ENCODE data around the gene SPDEF. TPM values are rescaled to one million over a fixed set of nuclear protein-coding genes. Genes with fewer than 3 reads are reported as not detected.

The SPDEF gene
- total and polyA plus RNA-seq, 2 donors from 2014 or later, result 0.19 TPM; not detected in 1

DNA sequence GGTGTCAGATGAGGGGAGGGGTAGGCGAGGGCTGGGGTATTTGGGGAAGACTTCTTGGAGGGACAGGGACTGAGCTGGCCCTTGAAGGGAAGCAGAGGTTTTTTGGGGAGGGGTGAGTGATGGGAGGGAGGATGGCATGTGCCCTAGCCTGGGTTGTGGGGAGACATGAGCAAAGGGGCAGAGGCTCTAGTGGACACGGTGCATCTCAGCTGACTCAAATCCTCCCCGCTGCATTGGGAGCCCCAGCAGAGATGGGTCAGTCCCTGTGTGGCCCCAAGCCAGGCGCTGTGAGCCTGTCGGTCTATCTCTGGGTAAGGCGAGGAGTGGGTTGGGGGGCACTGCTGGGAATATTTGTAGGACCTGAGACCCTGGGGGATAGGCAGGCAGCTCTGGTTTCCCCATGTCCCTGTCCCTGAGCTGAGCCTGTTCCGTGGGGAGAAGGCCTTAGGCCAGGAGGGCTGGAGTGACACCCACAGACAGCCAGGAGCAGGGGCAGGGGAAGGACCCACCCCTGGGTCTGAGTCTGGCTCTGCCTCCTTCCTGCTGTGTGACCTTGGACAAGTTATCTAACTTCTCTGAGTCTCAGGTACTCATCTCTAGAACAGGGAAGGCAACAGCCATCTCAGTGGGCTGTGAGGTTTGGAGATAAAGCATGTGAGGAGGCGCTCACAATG is 36.0 kb downstream of the SPDEF start:
- intact Hi-C loops (cut with DNase I), result no loop called here

DNA sequence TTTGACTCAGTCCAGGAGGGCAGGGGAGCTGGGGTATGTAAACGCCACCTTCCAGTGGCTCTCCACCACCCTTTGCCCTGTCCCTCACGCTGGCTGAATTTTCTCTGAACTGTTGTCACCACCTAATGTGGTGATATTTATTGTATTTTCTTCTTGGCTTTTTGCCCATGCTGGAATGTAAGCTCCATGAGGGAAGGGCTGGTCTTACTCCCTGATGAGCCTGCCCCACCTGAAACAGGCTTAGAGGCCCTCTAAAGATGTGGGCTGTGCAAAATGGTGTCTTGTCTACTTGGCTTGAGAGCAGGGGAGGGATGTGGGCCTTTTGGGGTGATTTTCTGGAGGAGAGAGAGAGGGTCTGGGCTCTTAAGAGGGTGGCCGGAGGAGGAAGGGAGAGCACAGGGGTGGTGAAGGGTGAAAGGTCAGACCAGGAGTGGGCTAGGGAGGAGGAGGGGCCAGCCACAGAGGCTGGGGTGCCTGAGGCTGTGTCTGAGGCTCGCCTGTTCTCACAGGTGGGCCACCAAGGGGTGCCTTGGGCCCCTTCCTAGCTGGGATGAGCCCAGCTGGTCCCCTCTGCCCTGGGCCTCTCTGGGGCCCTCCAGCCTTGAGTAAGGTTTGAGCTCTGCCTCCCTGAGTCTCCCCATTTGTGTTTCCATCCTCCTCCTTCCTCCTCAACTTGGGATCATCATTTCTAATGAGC is 37.3 kb downstream of the SPDEF start:
- FAIRE-seq (no peak), DNase-seq (peak in 2 of 5 donors; percentile 21 to 56)
- Histone ChIP-seq H3K27me3 (ENCODE audit: control insufficient read depth, insufficient read depth, low read length) (no peaks in the 10 kb centered on the region), H3K9ac (ENCODE audit: low read length in 3 of 3) (no peak overlapping the region), H3K27ac (ENCODE audit: low read depth in 2 of 2, low read length in 2 of 2) (no peak overlapping the region), H3K4me3 (ENCODE audit: low read length in 3 of 3) (no peak overlapping the region), H3K4me1 (ENCODE audit: control insufficient read depth in 2 of 3, insufficient read depth in 2 of 3, low read depth in 1 of 3, low read length in 3 of 3) (peaks cover 0 to 2% (median 0%) of the 10 kb centered on the region in 3 donors), H3K9me3 (ENCODE audit: control insufficient read depth in 2 of 3, insufficient read depth in 1 of 3, low read length in 3 of 3) (no peaks in the 10 kb centered on the region), H3K36me3 (ENCODE audit: control insufficient read depth in 2 of 3, insufficient read depth in 3 of 3, low read length in 3 of 3) (no peaks in the 10 kb centered on the region)
- TF ChIP-seq, protein P1, sequence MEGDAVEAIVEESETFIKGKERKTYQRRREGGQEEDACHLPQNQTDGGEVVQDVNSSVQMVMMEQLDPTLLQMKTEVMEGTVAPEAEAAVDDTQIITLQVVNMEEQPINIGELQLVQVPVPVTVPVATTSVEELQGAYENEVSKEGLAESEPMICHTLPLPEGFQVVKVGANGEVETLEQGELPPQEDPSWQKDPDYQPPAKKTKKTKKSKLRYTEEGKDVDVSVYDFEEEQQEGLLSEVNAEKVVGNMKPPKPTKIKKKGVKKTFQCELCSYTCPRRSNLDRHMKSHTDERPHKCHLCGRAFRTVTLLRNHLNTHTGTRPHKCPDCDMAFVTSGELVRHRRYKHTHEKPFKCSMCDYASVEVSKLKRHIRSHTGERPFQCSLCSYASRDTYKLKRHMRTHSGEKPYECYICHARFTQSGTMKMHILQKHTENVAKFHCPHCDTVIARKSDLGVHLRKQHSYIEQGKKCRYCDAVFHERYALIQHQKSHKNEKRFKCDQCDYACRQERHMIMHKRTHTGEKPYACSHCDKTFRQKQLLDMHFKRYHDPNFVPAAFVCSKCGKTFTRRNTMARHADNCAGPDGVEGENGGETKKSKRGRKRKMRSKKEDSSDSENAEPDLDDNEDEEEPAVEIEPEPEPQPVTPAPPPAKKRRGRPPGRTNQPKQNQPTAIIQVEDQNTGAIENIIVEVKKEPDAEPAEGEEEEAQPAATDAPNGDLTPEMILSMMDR (IDR thresholded peaks at IDR 0.05; ENCODE audit: borderline replicate concordance, extremely low read depth, insufficient read depth), result no peak
- intact Hi-C loops (cut with DNase I), result no loop called here

More for the DNA sequence above, 36.0 kb downstream of the SPDEF start:
- H3K4me3 ChIP-seq (ENCODE audit: low read length in 3 of 3), result no peak overlapping the region
- DNase-seq (peak in 1 of 5 donors; percentile 36), FAIRE-seq (no peak)
- H3K9me3 ChIP-seq (ENCODE audit: control insufficient read depth in 2 of 3, insufficient read depth in 1 of 3, low read length in 3 of 3), result no peaks in the 10 kb centered on the region
- H3K36me3 ChIP-seq (ENCODE audit: control insufficient read depth in 2 of 3, insufficient read depth in 3 of 3, low read length in 3 of 3), result no peaks in the 10 kb centered on the region
- no peak overlapping the region for H3K27ac ChIP-seq (ENCODE audit: low read depth in 2 of 2, low read length in 2 of 2)
- H3K27me3 ChIP-seq (ENCODE audit: control insufficient read depth, insufficient read depth, low read length), result no peaks in the 10 kb centered on the region
- TF ChIP-seq, protein P1 (IDR thresholded peaks at IDR 0.05; ENCODE audit: borderline replicate concordance, extremely low read depth, insufficient read depth), result no peak
- H3K9ac ChIP-seq (ENCODE audit: low read length in 3 of 3), result no peak overlapping the region
- peaks cover 0 to 2% (median 0%) of the 10 kb centered on the region in 3 donors for H3K4me1 ChIP-seq (ENCODE audit: control insufficient read depth in 2 of 3, insufficient read depth in 2 of 3, low read depth in 1 of 3, low read length in 3 of 3)

DNA sequence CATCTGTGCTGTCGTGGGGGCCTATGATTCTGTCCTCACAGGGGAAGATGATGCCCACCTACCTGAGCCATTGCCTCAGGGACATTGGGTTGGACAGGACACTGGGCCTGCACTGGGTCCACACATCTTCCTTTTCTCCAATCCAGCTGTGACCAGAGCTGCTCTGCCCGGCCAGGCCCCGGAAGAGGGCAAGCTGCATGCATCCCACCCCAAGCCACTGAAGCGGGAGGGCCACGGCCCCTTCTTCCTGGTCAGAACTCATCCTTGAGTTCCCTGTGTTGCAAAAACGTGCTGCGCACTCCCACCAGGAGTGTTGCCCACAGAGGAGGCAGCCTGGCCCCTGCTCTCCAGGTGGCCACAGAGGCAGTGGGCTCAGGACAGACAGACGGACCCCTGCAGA is 38.2 kb downstream of the SPDEF start:
- no peak for FAIRE-seq
- intact Hi-C loops (cut with DNase I), result no loop called here
- peak in 2 of 5 donors; percentile 20 to 24 for DNase-seq
- H3K9ac ChIP-seq (ENCODE audit: low read length in 3 of 3), result no peak overlapping the region
- no peak overlapping the region for H3K4me3 ChIP-seq (ENCODE audit: low read length in 3 of 3)
- no peaks in the 10 kb centered on the region for H3K27me3 ChIP-seq (ENCODE audit: control insufficient read depth, insufficient read depth, low read length)
- no peak overlapping the region for H3K27ac ChIP-seq (ENCODE audit: low read depth in 2 of 2, low read length in 2 of 2)
- H3K9me3 ChIP-seq (ENCODE audit: control insufficient read depth in 2 of 3, insufficient read depth in 1 of 3, low read length in 3 of 3), result no peaks in the 10 kb centered on the region
- TF ChIP-seq, protein P1 (IDR thresholded peaks at IDR 0.05; ENCODE audit: borderline replicate concordance, extremely low read depth, insufficient read depth), result no peak
- H3K36me3 ChIP-seq (ENCODE audit: control insufficient read depth in 2 of 3, insufficient read depth in 3 of 3, low read length in 3 of 3), result no peaks in the 10 kb centered on the region
- H3K4me1 ChIP-seq (ENCODE audit: control insufficient read depth in 2 of 3, insufficient read depth in 2 of 3, low read depth in 1 of 3, low read length in 3 of 3), result peaks cover 0 to 2% (median 0%) of the 10 kb centered on the region in 3 donors

Data from kidney (tissue), 14 donors.